Fibroblast of skin of right biceps (primary cell): Measurements from ENCODE around the gene KRTAP29-1.
A peak's percentile ranks its signal among the peaks of the same experiment; 100 is the strongest.
"Not testable (repeated sequence)": the region's sequence is repeated elsewhere in the genome, so short reads cannot be mapped to it uniquely, and the experiment has no call there.

Experiments
- DNase-seq: peaks from one replicate; pipeline ENCODE4 v3.0.0-alpha.2; 2013

The KRTAP29-1 gene

GRCh38 chr17:41296846-41297245, 5.8 kb downstream of the KRTAP29-1 start:
- DNase-seq: no peak

GRCh38 chr17:41294016-41294415, 8.6 kb downstream of the KRTAP29-1 start:
- peak; percentile 47 for DNase-seq

- DNase-seq: no peak
Measured at GRCh38 chr17:41287050-41287449, 15.6 kb downstream of the KRTAP29-1 start.

- DNase-seq: no peak
Measured at GRCh38 chr17:41284546-41284945, 18.1 kb downstream of the KRTAP29-1 start.

GRCh38 chr17:41284043-41284442, 18.6 kb downstream of the KRTAP29-1 start:
- DNase-seq: peak; percentile 94

- peak; percentile 21 for DNase-seq
Measured at GRCh38 chr17:41278176-41278955, 24.3 kb downstream of the KRTAP29-1 start.

- DNase-seq: not testable (repeated sequence)
Measured at GRCh38 chr17:41275648-41276190, 26.9 kb downstream of the KRTAP29-1 start, which contains the start of gene KRTAP9-7. KRTAP9-7 (plus strand) TSS chr17:41275698; CDS start chr17:41275698, 0 bp downstream.

- DNase-seq: no peak
Measured at GRCh38 chr17:41271858-41272257, 30.8 kb downstream of the KRTAP29-1 start.

- DNase-seq: not testable (repeated sequence)
Measured at GRCh38 chr17:41271323-41271722, 31.3 kb downstream of the KRTAP29-1 start.

- no peak for DNase-seq
Measured at GRCh38 chr17:41267711-41268110, 34.9 kb downstream of the KRTAP29-1 start.

- DNase-seq: no peak
Measured at GRCh38 chr17:41265078-41265477, 37.6 kb downstream of the KRTAP29-1 start, which contains the start of gene KRTAP9-6. KRTAP9-6 (plus strand) TSS chr17:41265378; CDS start chr17:41265378, 0 bp downstream.

GRCh38 chr17:41264599-41264998, 38.1 kb downstream of the KRTAP29-1 start:
- DNase-seq: no peak

- DNase-seq: no peak
Measured at GRCh38 chr17:41263212-41263611, 39.4 kb downstream of the KRTAP29-1 start.

- no peak for DNase-seq
Measured at GRCh38 chr17:41258406-41258805, 44.2 kb downstream of the KRTAP29-1 start.

- peak; percentile 68 for DNase-seq
Measured at GRCh38 chr17:41256291-41256685, 46.4 kb downstream of the KRTAP29-1 start.

- peak; percentile 80 for DNase-seq
Measured at GRCh38 chr17:41255381-41256290, 47.0 kb downstream of the KRTAP29-1 start, which contains the start of gene KRTAP9-9. KRTAP9-9 (plus strand) TSS chr17:41255384.

GRCh38 chr17:41254861-41255260, 47.8 kb downstream of the KRTAP29-1 start:
- DNase-seq: peak; percentile 17
